Urothelium cell line (cell line): ENCODE results near the gene CAPS.
"Not testable (repeated sequence)": the region's sequence is repeated elsewhere in the genome, so short reads cannot be mapped to it uniquely, and the experiment has no call there.

ENCODE experiments used
- DNase-seq: peaks from one replicate; pipeline ENCODE4 v3.0.0; 2011; ENCODE audit warnings: low spot score, mixed read lengths
- FAIRE-seq: peaks from 2 replicates; lab custom pipeline; 2011; peaks lifted over from hg19 to GRCh38; lab: Jason Lieb, UNC

CAPS gene

GRCh38 chr19:5913739-5914357, at the start of gene CAPS:
Gene CAPS, plus strand, starts transcription at chr19:5914254. Its CDS starts 153 bp downstream, at chr19:5914407.
- DNase-seq (peak; percentile 16), FAIRE-seq (no peak)

GRCh38 chr19:5864725-5865486, 49.1 kb upstream of the CAPS start:
- no peak for FAIRE-seq
- no peak for DNase-seq

- DNase-seq (no peak), FAIRE-seq (no peak)
Observed at GRCh38 chr19:5865772-5866171, 48.3 kb upstream of the CAPS start.

- FAIRE-seq (no peak), DNase-seq (no peak)
Observed at GRCh38 chr19:5867201-5868136, 46.6 kb upstream of the CAPS start.

GRCh38 chr19:5870986-5871394, 43.1 kb upstream of the CAPS start:
- DNase-seq (no peak), FAIRE-seq (no peak)

- FAIRE-seq (no peak), DNase-seq (no peak)
Observed at GRCh38 chr19:5873617-5874199, 40.3 kb upstream of the CAPS start.

- FAIRE-seq: not testable (repeated sequence)
- peak; percentile 55 for DNase-seq
Observed at GRCh38 chr19:5874496-5874895, 39.6 kb upstream of the CAPS start.

- no peak for DNase-seq
- FAIRE-seq: no peak
Observed at GRCh38 chr19:5877427-5877826, 36.6 kb upstream of the CAPS start.

- DNase-seq (no peak), FAIRE-seq (no peak)
Observed at GRCh38 chr19:5877882-5878281, 36.2 kb upstream of the CAPS start.

GRCh38 chr19:5880196-5880595, 33.9 kb upstream of the CAPS start:
- DNase-seq (no peak), FAIRE-seq (no peak)

- DNase-seq (peak; percentile 66), FAIRE-seq (no peak)
Observed at GRCh38 chr19:5880604-5881078, 33.4 kb upstream of the CAPS start.

GRCh38 chr19:5881543-5882299, 32.3 kb upstream of the CAPS start:
- no peak for FAIRE-seq
- DNase-seq: no peak

GRCh38 chr19:5882421-5882968, 31.6 kb upstream of the CAPS start:
- DNase-seq (no peak), FAIRE-seq (no peak)

- DNase-seq: not testable (repeated sequence)
Observed at GRCh38 chr19:5883157-5883873, 30.7 kb upstream of the CAPS start.

GRCh38 chr19:5884065-5884811, 29.8 kb upstream of the CAPS start:
- FAIRE-seq: not testable (repeated sequence)

More at GRCh38 chr19:5883157-5883873, 30.7 kb upstream of the CAPS start:
- not testable (repeated sequence) for FAIRE-seq

GRCh38 chr19:5889288-5889971, 24.6 kb upstream of the CAPS start:
- DNase-seq (no peak), FAIRE-seq (no peak)

More at GRCh38 chr19:5884065-5884811, 29.8 kb upstream of the CAPS start:
- not testable (repeated sequence) for DNase-seq

GRCh38 chr19:5890099-5890498, 24.0 kb upstream of the CAPS start:
- no peak for DNase-seq
- no peak for FAIRE-seq

- FAIRE-seq (no peak), DNase-seq (no peak)
Observed at GRCh38 chr19:5891572-5891937, 22.5 kb upstream of the CAPS start.
